Measurements from ENCODE around the gene STK31.

GRCh38 chr7:23788843-23789242, 78.8 kb downstream of the STK31 start:
- no peak for TF ChIP-seq POLR2A (IDR thresholded peaks at IDR 0.05; ENCODE audit: low read depth, low read length)
- no peak for TF ChIP-seq POLR2AphosphoS5 (IDR thresholded peaks at IDR 0.05; ENCODE audit: low read depth, low read length)
- no peak for TF ChIP-seq TAF1 (IDR thresholded peaks at IDR 0.05; ENCODE audit: low read depth, low read length)
- no peak for TF ChIP-seq SPI1 (IDR thresholded peaks at IDR 0.05; ENCODE audit: low read depth, low read length)
